Neural cell (in vitro differentiated cells): Measurements from ENCODE around the gene DLD. TPM values are rescaled to one million over a fixed set of nuclear protein-coding genes. Genes with fewer than 3 reads are reported as not detected.

Source experiments
- H2AFZ ChIP-seq: fragments of 200-600, 300-800 bp; sonication (generic), shearing (Covaris generic); 2 replicates; pipeline ENCODE4 v1.6.0; 2014; ENCODE audit warnings: low read depth, mild to moderate bottlenecking, antibody characterized with exemption, low read length, moderate library complexity
- H3F3A ChIP-seq: fragments of 200-600 bp; shearing (Covaris generic); 2 replicates; pipeline ENCODE4 v1.6.1; 2016; ENCODE audit warnings: mild to moderate bottlenecking, moderate library complexity, mixed read lengths, antibody characterized with exemption, low read length; ENCODE audit not compliant: insufficient read depth, poor library complexity, severe bottlenecking
- H3K27ac ChIP-seq: fragments of 200-600, 300-800 bp; sonication (generic), shearing (Covaris generic); 2 replicates; pipeline ENCODE4 v1.5.1; 2014; ENCODE audit warnings: mild to moderate bottlenecking, low read length, moderate library complexity
- H3K27me3 ChIP-seq: fragments of 300-800, 200-600 bp; sonication (generic), shearing (Covaris generic); 2 replicates; pipeline ENCODE4 v1.6.0; 2014; ENCODE audit warnings: mild to moderate bottlenecking, low read depth, low read length, moderate library complexity; ENCODE audit not compliant: insufficient read depth
- H3K36me3 ChIP-seq: fragments of 300-800, 200-600 bp; sonication (generic), shearing (Covaris generic); 2 replicates; pipeline ENCODE4 v1.5.1; 2014; ENCODE audit warnings: mild to moderate bottlenecking, antibody characterized with exemption, low read length, moderate library complexity; ENCODE audit not compliant: insufficient read depth
- H3K4me2 ChIP-seq: fragments of 300-800, 200-600 bp; sonication (generic), shearing (Covaris generic); 2 replicates; pipeline ENCODE4 v1.6.0; 2014; ENCODE audit warnings: mild to moderate bottlenecking, low read length
- H3K4me3 ChIP-seq: fragments of 300-800, 200-600 bp; sonication (generic), shearing (Covaris generic); 2 replicates; pipeline ENCODE4 v1.5.1; 2014; ENCODE audit warnings: mild to moderate bottlenecking, low read length, moderate library complexity
- H3K79me2 ChIP-seq: fragments of 200-600 bp; shearing (Covaris generic); replicated peaks from 2 replicates; pipeline ENCODE4 v1.6.0; 2014; ENCODE audit warnings: mild to moderate bottlenecking, low read length, moderate library complexity; ENCODE audit not compliant: insufficient read depth
- H3K9ac ChIP-seq: fragments of 300-800, 200-600 bp; sonication (generic), shearing (Covaris generic); 2 replicates; pipeline ENCODE4 v1.6.1; 2016; ENCODE audit warnings: mild to moderate bottlenecking, low read length, mixed read lengths
- H3K9me2 ChIP-seq: fragments of 200-600 bp; shearing (Covaris generic); 2 replicates; pipeline ENCODE4 v1.6.1; 2016; ENCODE audit warnings: mild to moderate bottlenecking, low read length, mixed read lengths; ENCODE audit not compliant: insufficient read depth
- H3K9me3 ChIP-seq: fragments of 200-600, 300-800 bp; sonication (generic), shearing (Covaris generic); 2 replicates; pipeline ENCODE4 v1.6.1; 2016; ENCODE audit warnings: mild to moderate bottlenecking, mixed run types, low read length, moderate library complexity, mixed read lengths
- H4K20me1 ChIP-seq: fragments of 200-600 bp; shearing (Covaris generic); 2 replicates; pipeline ENCODE4 v1.6.1; 2016; ENCODE audit warnings: mild to moderate bottlenecking, mixed run types; ENCODE audit not compliant: insufficient read depth
- EP300 ChIP-seq: fragments of 450-650 bp; conservative IDR thresholded peaks from 2 replicates; pipeline ENCODE4 v1.6.1; 2014; ENCODE audit warnings: antibody characterized with exemption, mild to moderate bottlenecking, moderate library complexity; ENCODE audit not compliant: poor library complexity, severe bottlenecking
- EZH2 ChIP-seq: fragments of 200-600, 300-800 bp; shearing (Covaris generic), sonication (generic); IDR thresholded peaks from 2 replicates; pipeline ENCODE4 v1.6.1; 2014; ENCODE audit warnings: antibody characterized with exemption, low read length, borderline replicate concordance, mild to moderate bottlenecking; ENCODE audit not compliant: insufficient read depth, poor library complexity, severe bottlenecking
- MXI1 ChIP-seq: fragments of 450-650 bp; conservative IDR thresholded peaks from 2 replicates; pipeline ENCODE4 v1.6.1; 2014; ENCODE audit warnings: antibody characterized with exemption, mild to moderate bottlenecking; ENCODE audit not compliant: poor library complexity, severe bottlenecking
- POLR2AphosphoS5 ChIP-seq: IDR thresholded peaks from 2 replicates; pipeline ENCODE4 v1.6.1; 2012
- RAD21 ChIP-seq: fragments of 450-650 bp; conservative IDR thresholded peaks from 2 replicates; pipeline ENCODE4 v1.6.1; 2014; ENCODE audit warnings: antibody characterized with exemption, mild to moderate bottlenecking, moderate library complexity
- SMC3 ChIP-seq: fragments of 450-650 bp; conservative IDR thresholded peaks from 2 replicates; pipeline ENCODE4 v1.6.1; 2014; ENCODE audit warnings: antibody characterized with exemption, mild to moderate bottlenecking, moderate library complexity; ENCODE audit not compliant: poor library complexity
- TAF1 ChIP-seq: IDR thresholded peaks from 2 replicates; pipeline ENCODE4 v1.6.1; 2012; ENCODE audit warnings: low read depth
- polyA plus RNA-seq: library from polyadenylated mRNA; depleted of rRNA; stranded (reverse); fragments of >200 nt; gene quantifications from 2 replicates; pipeline ENCODE4 v1.2.3, GENCODE V29; 2014
- TF ChIP-seq, protein P1 (sequence below): fragments of 450-650 bp; IDR thresholded peaks from 2 replicates; pipeline ENCODE4 v1.5.1; 2014; ENCODE audit warnings: antibody characterized with exemption, mild to moderate bottlenecking, moderate library complexity; ENCODE audit not compliant: poor library complexity, severe bottlenecking
- TF ChIP-seq, protein P2 (sequence below): IDR thresholded peaks from 2 replicates; pipeline ENCODE4 v1.6.1; 2012; ENCODE audit warnings: borderline replicate concordance

DLD gene
- polyA plus RNA-seq, 1 donor from 2014 or later: 214 TPM

DNA sequence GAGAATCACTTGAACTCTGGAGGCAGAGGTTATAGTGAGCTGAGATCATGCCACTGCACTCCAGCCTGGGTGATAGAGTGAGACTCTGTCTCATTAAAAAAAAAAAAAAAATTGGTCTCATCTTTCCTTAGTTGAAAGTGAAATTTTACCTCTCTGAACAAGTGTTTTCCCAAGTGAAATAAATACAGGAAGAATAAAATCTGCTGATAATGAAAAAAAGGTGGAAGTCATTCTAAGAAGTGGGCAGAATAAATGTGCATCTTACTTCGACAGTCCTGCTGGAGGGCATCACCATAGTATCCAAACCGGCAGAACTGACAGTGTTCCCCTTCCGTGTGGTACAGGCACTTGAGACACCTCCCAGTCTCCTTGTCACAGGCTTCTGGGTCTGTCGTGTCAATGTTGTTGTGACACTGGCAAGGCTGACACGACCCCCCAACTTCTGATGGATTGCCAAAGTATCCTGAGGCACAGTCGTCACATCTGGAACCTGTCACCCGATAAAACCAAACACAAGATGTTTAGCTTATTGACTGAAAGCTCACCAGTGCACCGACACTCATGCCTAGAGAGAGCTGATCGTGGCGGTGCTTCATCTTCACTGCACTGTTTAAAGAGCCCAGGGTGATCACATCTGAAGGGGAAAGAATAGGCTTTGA, 62.4 kb downstream of the DLD start:
- no peaks in the 10 kb centered on the region for H3K9me2 ChIP-seq
- no peak overlapping the region for H3K9ac ChIP-seq
- no peak overlapping the region for H3K4me3 ChIP-seq
- no peaks in the 10 kb centered on the region for H3K79me2 ChIP-seq
- no peaks in the 10 kb centered on the region for H3K9me3 ChIP-seq
- no peak overlapping the region for H3K4me2 ChIP-seq
- H4K20me1 ChIP-seq: no peaks in the 10 kb centered on the region
- no peak overlapping the region for H3K27ac ChIP-seq
- H3K36me3 ChIP-seq: no peaks in the 10 kb centered on the region
- TF ChIP-seq SMC3: no peak
- TF ChIP-seq POLR2AphosphoS5: no peak
- no peak for TF ChIP-seq RAD21
- TF ChIP-seq TAF1: no peak
- TF ChIP-seq, protein P1, sequence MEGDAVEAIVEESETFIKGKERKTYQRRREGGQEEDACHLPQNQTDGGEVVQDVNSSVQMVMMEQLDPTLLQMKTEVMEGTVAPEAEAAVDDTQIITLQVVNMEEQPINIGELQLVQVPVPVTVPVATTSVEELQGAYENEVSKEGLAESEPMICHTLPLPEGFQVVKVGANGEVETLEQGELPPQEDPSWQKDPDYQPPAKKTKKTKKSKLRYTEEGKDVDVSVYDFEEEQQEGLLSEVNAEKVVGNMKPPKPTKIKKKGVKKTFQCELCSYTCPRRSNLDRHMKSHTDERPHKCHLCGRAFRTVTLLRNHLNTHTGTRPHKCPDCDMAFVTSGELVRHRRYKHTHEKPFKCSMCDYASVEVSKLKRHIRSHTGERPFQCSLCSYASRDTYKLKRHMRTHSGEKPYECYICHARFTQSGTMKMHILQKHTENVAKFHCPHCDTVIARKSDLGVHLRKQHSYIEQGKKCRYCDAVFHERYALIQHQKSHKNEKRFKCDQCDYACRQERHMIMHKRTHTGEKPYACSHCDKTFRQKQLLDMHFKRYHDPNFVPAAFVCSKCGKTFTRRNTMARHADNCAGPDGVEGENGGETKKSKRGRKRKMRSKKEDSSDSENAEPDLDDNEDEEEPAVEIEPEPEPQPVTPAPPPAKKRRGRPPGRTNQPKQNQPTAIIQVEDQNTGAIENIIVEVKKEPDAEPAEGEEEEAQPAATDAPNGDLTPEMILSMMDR: no peak
- no peak for TF ChIP-seq EP300
- TF ChIP-seq EZH2: no peak
- TF ChIP-seq, protein P2, sequence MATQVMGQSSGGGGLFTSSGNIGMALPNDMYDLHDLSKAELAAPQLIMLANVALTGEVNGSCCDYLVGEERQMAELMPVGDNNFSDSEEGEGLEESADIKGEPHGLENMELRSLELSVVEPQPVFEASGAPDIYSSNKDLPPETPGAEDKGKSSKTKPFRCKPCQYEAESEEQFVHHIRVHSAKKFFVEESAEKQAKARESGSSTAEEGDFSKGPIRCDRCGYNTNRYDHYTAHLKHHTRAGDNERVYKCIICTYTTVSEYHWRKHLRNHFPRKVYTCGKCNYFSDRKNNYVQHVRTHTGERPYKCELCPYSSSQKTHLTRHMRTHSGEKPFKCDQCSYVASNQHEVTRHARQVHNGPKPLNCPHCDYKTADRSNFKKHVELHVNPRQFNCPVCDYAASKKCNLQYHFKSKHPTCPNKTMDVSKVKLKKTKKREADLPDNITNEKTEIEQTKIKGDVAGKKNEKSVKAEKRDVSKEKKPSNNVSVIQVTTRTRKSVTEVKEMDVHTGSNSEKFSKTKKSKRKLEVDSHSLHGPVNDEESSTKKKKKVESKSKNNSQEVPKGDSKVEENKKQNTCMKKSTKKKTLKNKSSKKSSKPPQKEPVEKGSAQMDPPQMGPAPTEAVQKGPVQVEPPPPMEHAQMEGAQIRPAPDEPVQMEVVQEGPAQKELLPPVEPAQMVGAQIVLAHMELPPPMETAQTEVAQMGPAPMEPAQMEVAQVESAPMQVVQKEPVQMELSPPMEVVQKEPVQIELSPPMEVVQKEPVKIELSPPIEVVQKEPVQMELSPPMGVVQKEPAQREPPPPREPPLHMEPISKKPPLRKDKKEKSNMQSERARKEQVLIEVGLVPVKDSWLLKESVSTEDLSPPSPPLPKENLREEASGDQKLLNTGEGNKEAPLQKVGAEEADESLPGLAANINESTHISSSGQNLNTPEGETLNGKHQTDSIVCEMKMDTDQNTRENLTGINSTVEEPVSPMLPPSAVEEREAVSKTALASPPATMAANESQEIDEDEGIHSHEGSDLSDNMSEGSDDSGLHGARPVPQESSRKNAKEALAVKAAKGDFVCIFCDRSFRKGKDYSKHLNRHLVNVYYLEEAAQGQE: no peak
- TF ChIP-seq MXI1: no peak
- no peaks in the 10 kb centered on the region for H3F3A ChIP-seq
- H2AFZ ChIP-seq: no peak overlapping the region
- no peaks in the 10 kb centered on the region for H3K27me3 ChIP-seq

DNA sequence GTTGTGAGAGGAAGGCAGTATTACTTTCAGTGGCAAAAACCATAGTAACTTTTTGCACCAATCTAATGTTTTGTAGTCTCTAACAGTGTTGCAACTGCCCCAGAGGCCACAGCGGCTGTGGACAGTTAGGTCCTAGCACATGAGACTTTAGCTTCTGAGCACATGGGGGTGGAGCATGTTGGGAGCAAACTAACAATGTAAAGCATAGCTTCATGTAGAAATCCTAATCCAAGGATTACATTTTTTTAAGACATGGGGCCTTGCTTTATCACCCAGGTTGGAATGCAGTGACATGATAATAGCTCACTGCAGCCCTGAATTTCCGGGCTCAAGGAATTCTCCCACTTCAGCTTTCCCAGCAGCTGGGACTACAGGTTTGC, 62.9 kb downstream of the DLD start:
- H3F3A ChIP-seq: no peaks in the 10 kb centered on the region
- H3K9ac ChIP-seq: no peak overlapping the region
- TF ChIP-seq POLR2AphosphoS5: no peak
- no peak for TF ChIP-seq SMC3
- TF ChIP-seq, protein P2: no peak
- no peak for TF ChIP-seq EP300
- no peak for TF ChIP-seq EZH2
- TF ChIP-seq MXI1: no peak
- no peak for TF ChIP-seq RAD21
- no peak overlapping the region for H3K4me2 ChIP-seq
- no peaks in the 10 kb centered on the region for H3K27me3 ChIP-seq
- no peaks in the 10 kb centered on the region for H3K9me3 ChIP-seq
- no peaks in the 10 kb centered on the region for H3K79me2 ChIP-seq
- H3K36me3 ChIP-seq: no peaks in the 10 kb centered on the region
- no peaks in the 10 kb centered on the region for H3K9me2 ChIP-seq
- no peaks in the 10 kb centered on the region for H4K20me1 ChIP-seq
- no peak overlapping the region for H3K4me3 ChIP-seq
- H2AFZ ChIP-seq: no peak overlapping the region
- no peak overlapping the region for H3K27ac ChIP-seq
